ENCODE results near the gene JOSD2.

The JOSD2 gene

GRCh38 chr19:50514346-50515167 lies 3.6 kb upstream of the JOSD2 start:
- in situ Hi-C loops (cut with HindIII; ENCODE audit: low sequenced_read_pairs), result no loop called here

- in situ Hi-C loops (cut with HindIII; ENCODE audit: low sequenced_read_pairs), result no loop called here
Measured at GRCh38 chr19:50513746-50514345, 2.9 kb upstream of the JOSD2 start, which contains the start of gene ASPDH. Gene ASPDH, minus strand, starts transcription at chr19:50513913. Its CDS starts 90 bp downstream, at chr19:50513823.

- in situ Hi-C loops (cut with HindIII; ENCODE audit: low sequenced_read_pairs), result no loop called here
Measured at GRCh38 chr19:50512999-50513745, 2.2 kb upstream of the JOSD2 start.

DNA sequence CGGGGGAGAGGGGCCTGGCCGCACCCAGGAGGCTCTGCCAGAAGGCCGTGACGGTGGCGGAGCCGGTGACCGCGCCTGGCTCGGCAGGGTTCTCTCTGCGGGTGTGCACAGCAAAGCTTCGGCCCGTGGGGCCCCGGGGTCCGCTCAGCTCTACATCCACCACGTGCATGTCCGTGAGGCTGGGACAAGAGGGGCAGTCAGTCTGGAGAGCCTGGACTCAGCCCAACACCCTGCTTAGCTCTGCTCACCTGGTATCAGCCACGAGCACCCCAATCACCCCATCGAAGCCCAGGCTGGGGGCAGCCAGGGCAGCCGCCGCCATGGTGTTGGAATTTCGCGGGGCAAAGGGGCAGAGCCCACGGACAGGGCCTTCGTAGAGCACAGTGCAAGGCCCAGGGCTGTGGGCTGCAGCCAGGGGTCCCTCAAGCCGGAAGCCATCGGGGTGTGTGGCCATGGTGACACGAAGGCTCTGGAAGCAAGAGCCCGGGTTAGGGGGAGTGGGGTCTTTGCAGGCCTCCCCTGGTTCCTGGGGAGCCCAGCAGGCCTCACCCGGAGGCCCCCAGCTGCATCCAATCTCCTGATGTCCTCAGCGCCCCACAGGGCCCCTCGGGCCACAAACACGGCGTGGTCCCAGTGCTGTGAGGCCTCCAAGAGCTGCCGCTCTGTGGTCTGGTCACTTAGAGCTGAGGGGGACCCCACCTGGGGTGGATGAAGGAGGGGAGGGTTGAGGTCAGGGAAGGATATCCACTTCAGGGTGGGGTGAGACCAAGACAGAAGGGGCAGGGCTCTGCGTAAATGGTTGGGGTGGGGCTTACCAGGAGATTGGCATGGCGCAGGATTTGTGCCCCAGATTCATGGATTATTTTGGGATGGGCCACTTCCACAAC lies 1.4 kb upstream of the JOSD2 start:
- in situ Hi-C loops (cut with HindIII; ENCODE audit: low sequenced_read_pairs), result no loop called here

GRCh38 chr19:50510700-50511068 lies 307 bp downstream of the JOSD2 start:
- in situ Hi-C loops (cut with HindIII; ENCODE audit: low sequenced_read_pairs), result no loop called here

DNA sequence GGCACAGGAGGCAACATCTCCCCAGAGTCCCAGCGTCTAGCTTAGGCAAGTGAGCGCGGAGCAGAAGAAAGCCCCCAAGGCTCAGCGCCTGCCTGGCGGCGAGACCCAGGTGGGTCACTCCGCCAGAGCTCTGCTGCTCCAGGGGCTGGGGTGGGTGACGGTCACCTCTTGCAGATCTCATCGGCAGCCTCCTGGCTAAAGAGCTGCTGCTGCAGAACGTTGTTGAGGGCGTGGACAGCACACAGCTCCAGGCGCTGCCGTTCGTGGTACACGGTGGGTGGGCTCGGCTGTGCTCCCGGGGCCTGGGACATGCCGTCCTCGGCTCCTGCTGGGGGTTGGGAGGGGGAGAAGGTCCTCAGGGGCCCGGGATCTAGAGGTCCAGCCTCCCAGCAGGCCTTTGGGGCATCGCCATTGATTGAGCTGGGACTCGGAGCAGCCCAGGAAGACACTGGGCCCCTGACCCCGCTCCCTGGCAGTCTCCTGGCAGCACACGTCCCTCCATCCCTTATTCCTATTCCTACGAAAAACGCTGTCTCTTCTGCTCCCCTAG lies 795 bp downstream of the JOSD2 start:
- in situ Hi-C loops (cut with HindIII; ENCODE audit: low sequenced_read_pairs), result no loop called here

GRCh38 chr19:50509366-50509765 lies 1.6 kb downstream of the JOSD2 start:
- in situ Hi-C loops (cut with HindIII; ENCODE audit: low sequenced_read_pairs), result no loop called here

DNA sequence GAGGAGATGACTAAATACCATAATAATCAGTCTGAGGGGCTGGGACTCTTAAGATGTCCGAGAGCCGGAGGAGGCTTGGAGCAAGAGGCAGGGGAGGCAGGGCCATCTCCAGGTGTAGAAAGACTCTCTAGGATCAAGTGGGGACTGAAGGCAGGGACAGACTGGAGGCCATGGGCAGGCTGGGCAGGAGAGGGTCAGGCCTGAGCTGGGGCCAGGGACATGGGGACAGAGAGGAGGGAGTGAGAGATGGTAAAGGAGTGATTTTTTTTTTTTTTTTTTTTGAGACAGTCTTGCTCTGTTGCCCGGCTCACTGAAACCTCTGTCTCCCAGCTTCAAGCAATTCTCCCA lies 2.2 kb downstream of the JOSD2 start:
- in situ Hi-C loops (cut with HindIII; ENCODE audit: low sequenced_read_pairs), result no loop called here

GRCh38 chr19:50507376-50507775 lies 3.6 kb downstream of the JOSD2 start:
- in situ Hi-C loops (cut with HindIII; ENCODE audit: low sequenced_read_pairs), result no loop called here

- in situ Hi-C loops (cut with HindIII; ENCODE audit: low sequenced_read_pairs), result no loop called here
Measured at GRCh38 chr19:50506700-50507099, 4.3 kb downstream of the JOSD2 start.

- in situ Hi-C loops (cut with HindIII; ENCODE audit: low sequenced_read_pairs), result no loop called here
Measured at GRCh38 chr19:50505856-50506611, 5.0 kb downstream of the JOSD2 start.

DNA sequence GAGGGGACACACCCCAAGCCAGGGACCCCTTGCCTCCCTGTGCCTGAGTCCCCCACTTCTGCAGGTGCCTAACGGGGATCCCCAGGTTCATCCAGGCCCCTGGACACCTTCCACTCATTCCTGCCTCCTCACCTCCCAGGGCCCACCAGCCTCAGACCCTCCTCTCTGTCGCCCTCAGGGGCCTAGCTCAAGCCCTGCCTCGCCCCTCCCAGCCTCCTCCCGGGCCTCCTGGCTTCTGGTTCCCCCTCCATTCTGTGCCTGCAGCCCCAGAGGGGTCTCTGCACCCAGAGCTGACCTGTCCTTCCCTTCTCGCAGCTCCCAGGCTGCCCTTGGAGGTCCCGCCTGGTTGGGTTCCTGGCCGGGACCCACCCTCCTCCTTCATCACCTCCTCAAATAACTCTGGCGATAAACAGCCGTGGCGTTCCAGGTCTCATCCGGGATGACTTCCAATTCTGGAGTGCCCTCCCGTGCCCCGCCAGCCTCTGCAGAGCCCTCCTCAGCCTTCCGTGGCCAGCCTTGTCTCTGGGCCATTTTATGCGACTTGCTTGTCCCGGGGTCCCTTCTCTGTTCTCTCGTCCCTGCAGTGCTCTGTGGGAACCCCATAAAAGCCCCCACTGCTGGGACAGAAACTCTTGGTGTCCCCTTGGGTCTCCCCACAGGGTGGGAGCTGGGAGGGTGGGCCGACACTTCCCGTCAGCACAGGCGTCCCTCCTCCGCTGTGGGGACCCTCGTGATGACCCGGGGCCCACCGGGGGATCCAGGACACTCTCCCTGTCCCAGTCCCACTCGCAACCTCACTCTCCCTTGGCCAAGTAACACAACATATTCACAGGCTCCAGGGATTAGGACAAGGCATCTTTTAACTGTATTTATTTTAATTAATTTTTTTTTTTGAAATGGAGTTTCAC lies 9.2 kb downstream of the JOSD2 start:
- in situ Hi-C loops (cut with HindIII; ENCODE audit: low sequenced_read_pairs), result no loop called here

GRCh38 chr19:50501186-50501567 lies 9.8 kb downstream of the JOSD2 start:
- in situ Hi-C loops (cut with HindIII; ENCODE audit: low sequenced_read_pairs), result no loop called here

DNA sequence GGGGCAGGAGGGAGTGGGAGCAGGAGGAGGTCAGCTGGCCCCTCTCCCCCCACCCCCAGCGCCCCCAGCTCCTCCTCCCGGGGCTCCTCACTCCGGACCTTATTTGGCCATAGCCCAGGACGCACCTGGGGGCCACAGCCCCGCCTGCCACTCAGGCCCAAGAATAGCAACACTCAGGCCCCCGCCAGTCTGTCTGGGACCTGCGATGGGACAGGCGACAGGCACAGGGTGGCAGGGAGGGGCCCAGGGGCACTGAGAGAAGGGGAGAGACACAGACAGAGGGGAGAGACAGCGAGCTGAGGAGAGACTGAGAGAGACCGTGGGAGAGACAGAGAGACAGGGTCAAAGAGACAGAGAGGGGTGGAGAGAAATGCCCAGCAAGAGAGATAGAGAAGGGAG lies 10.2 kb downstream of the JOSD2 start:
- in situ Hi-C loops (cut with HindIII; ENCODE audit: low sequenced_read_pairs), result no loop called here

DNA sequence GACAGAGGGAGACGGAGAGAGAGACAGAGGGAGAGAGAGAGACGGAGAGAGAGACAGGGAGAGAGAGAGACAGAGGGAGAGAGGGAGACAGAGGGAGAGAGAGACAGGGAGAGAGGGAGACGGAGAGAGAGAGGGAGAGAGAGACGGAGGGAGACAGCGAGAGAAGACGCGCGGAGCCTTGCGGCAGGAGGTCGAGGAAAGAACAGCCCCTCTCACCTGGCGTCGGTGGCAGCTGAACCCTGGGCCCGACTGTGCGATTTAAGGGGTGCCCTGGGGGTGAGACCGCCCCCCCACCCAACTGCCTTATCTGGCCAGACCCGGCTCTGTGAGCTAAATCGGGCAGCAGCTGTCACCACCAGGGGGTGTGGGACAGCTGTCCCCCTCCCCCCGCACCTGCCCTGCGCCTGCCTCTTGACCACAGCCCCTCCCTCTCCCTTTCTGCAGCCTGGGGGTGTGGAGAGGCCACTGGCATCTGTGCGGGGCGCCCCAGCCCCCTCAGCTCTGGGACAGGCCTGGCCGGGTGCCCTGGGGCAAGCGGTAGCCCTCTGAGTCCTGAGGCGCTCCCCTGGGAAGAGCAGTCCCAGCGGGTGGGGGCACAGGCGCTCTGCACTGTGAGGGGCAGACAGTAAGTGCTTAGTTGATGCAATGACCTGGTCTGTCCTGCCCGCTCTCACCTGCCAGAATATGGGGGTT lies 10.8 kb downstream of the JOSD2 start:
- in situ Hi-C loops (cut with HindIII; ENCODE audit: low sequenced_read_pairs), result no loop called here

- in situ Hi-C loops (cut with HindIII; ENCODE audit: low sequenced_read_pairs), result no loop called here
Measured at GRCh38 chr19:50498219-50499056, 12.6 kb downstream of the JOSD2 start.

DNA sequence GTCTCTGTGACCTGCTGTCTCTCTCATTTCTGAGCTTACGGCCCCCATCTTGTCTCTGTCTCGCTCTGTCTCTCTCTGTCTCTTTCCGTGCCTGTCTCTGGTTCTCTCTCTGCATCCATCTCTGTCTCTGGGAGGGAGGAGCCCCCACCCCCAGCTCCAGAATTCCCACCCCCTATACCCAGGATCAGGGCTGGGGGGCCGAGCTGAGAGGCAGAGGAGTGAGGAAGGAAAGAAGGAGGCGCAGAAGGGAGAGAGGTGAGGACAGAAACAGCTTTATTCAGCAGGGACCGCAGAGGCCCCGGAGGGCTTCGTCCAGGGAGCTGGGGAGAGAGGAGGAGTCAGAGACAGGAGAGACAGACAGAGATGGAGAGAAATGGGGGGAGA lies 14.0 kb downstream of the JOSD2 start:
- in situ Hi-C loops (cut with HindIII; ENCODE audit: low sequenced_read_pairs), result no loop called here

Data from endothelial cell of hepatic sinusoid (primary cell).